ENCODE measurements around the gene ABCA7. TPM values are rescaled to one million over a fixed set of nuclear protein-coding genes. Genes with fewer than 3 reads are reported as not detected.

Gene ABCA7
- total and polyA plus RNA-seq, 2 of the 8 experiments (the other 6 are each of a cell fraction or from before 2014, with no cell fraction given), result 10.4 to 25.6 TPM

DNA sequence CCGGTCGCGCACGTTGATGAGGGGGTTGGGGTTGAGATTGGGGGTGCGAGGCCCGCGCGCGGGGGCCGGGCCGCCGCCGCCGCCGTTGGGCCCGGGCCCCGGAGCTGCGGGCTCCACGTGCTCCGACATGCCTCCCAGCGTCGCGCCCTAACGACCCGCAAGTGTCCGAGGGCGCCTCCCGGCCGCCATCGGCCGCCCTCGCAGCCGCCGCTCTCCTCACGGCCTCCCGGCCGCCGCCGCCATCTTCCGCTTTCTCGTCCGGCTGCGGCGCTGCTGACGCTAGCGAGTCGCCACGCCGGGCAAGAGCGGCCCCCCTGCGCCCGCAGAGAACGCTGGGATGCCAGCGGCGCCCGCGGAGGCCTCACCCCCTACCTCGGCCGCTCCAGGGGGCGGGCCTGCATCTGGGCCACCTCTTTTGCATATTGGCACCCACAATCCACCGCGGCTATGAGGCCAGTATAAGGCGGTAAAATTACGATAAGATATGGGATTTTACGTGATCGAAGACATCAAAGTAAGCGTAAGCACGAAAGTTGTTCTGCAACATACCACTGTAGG is 19.0 kb upstream of the ABCA7 start, which contains the start of gene TMEM259:
Gene TMEM259 (minus strand): TSS at position 256 of the 558 bp plus-strand sequence. CDS start 127 bp downstream, at position 129.
- Histone ChIP-seq H3K4me3 (ENCODE audit: extremely low read depth in 1 of 4, insufficient read depth in 2 of 4, low read depth in 3 of 4, low read length in 4 of 4) (peak within 1 kb of the TSS; percentile 84 to 97 (median 94)), H3K36me3 (ENCODE audit: control insufficient read depth in 2 of 4, insufficient read depth in 4 of 4, low read length in 3 of 4) (no peaks in the 10 kb centered on the region), H2BK12ac (ENCODE audit: low read depth, low read length) (peak within 1 kb of the TSS; percentile 65; the same call in 1 of the 2 replicates), H3K56ac (replicated peaks; ENCODE audit: insufficient read length, low read depth, low read length) (peak within 1 kb of the TSS; percentile 43), H3K23me2 (ENCODE audit: low read depth, low read length) (peaks cover 9% of the 10 kb centered on the region), H2BK5ac (ENCODE audit: low read depth, low read length) (peak within 1 kb of the TSS; percentile 97), H2BK120ac (replicated peaks; ENCODE audit: low read depth, low read length) (no peak within 1 kb of the TSS), H3K79me1 (ENCODE audit: low read depth, low read length) (peaks cover 18% of the 10 kb centered on the region), H3K27me3 (replicated peaks in 1 of 4; ENCODE audit: control insufficient read depth in 3 of 4, extremely low read depth in 1 of 4, insufficient read depth in 3 of 4, low read length in 3 of 4) (no peaks in the 10 kb centered on the region), H3K23ac (ENCODE audit: insufficient read length) (no peak within 1 kb of the TSS), H4K20me1 (replicated peaks in 1 of 2; ENCODE audit: control insufficient read depth in 1 of 2, insufficient read depth in 2 of 2, low read length in 2 of 2) (peaks cover 24 to 36% of the 10 kb centered on the region in 2 experiments), H4K8ac (ENCODE audit: extremely low read depth, insufficient read depth, low read length) (peak within 1 kb of the TSS; percentile 92; the same call in 1 of the 2 replicates), H3K4me2 (ENCODE audit: insufficient read depth in 1 of 2, low read depth in 2 of 2, low read length in 2 of 2) (peak within 1 kb of the TSS; percentile 93 to 98), H3K14ac (ENCODE audit: insufficient read length) (no peak within 1 kb of the TSS), H3K9me3 (ENCODE audit: insufficient read depth in 2 of 2, low read depth in 1 of 2, low read length in 1 of 2) (no peaks in the 10 kb centered on the region), H3K4me1 (replicated peaks in 1 of 4; ENCODE audit: control insufficient read depth in 3 of 4, insufficient read depth in 4 of 4, low read length in 3 of 4) (peaks cover 0 to 31% (median 20%) of the 10 kb centered on the region in 4 experiments; a peak in 5 of 7 replicates), H2BK20ac (ENCODE audit: low read length) (no peak within 1 kb of the TSS), H3K27ac (ENCODE audit: low read depth, low read length) (peak within 1 kb of the TSS; percentile 96), H2AK5ac (ENCODE audit: low read depth, low read length) (peak within 1 kb of the TSS; percentile 44; the same call in 1 of the 2 replicates), H2AFZ (ENCODE audit: low read length) (no peak within 1 kb of the TSS), H2BK15ac (ENCODE audit: low read length) (peak within 1 kb of the TSS; percentile 61; the same call in 1 of the 2 replicates), H3K79me2 (ENCODE audit: control insufficient read depth in 1 of 2, insufficient read depth in 2 of 2, low read length in 2 of 2) (peaks cover 27 to 49% of the 10 kb centered on the region in 2 experiments), H4K91ac (replicated peaks; ENCODE audit: insufficient read length, low read length) (peak within 1 kb of the TSS; percentile 77), H3K18ac (ENCODE audit: extremely low read depth, low read length) (no peak within 1 kb of the TSS; the same call in 1 of the 2 replicates), H3K9ac (replicated peaks in 1 of 4; ENCODE audit: extremely low read depth in 1 of 4, low read depth in 3 of 4, low read length in 3 of 4) (peak within 1 kb of the TSS; percentile 69 to 89 (median 82)), H4K5ac (ENCODE audit: insufficient read length, low read depth, low read length) (peak within 1 kb of the TSS; percentile 9), H3K4ac (replicated peaks; ENCODE audit: insufficient read length, low read depth, low read length) (peak within 1 kb of the TSS; percentile 34)
- POLR2A ChIA-PET (ENCODE audit: partially characterized antibody), result interaction anchor here (0.9 to 12.8 kb wide), 17 partner anchors 8 to 155 kb away, joined by 3 to 509 read pairs (median 5); partner anchors contain the start of genes ABCA7, ARHGAP45 and CNN2
- FAIRE-seq (no peak), DNase-seq (ENCODE audit: low read depth in 1 of 2, low spot score in 2 of 2) (peak; percentile 89 to 97)
- 1% methylated on average over 68 of the region's 68 CpGs; no CpG with 5 or more reads in 1 of the 2 experiments for WGBS, 2 experiments (ENCODE audit: extremely low coverage in 1 of 2, insufficient coverage in 1 of 2, insufficient read length in 1 of 2, insufficient replicate concordance in 2 of 2, low coverage in 1 of 2, low lambda C conversion rate in 2 of 2, missing lambda C conversion rate in 1 of 2)
- CTCF ChIA-PET (ENCODE audit: partially characterized antibody), result interaction anchor here (2.3 kb wide), 1 partner anchor 11 kb away, joined by 8 read pairs; no protein-coding TSS in a partner anchor
- TF ChIP-seq BCL11A (IDR thresholded peaks at IDR 0.05; ENCODE audit: low read depth in 2 of 2, low read length in 2 of 2) (no peak), EGR1 (IDR thresholded peaks at IDR 0.05; ENCODE audit: borderline replicate concordance, low read depth, low read length) (peak; percentile 53; the same call in 1 of the 2 replicates), SUZ12 (IDR thresholded peaks at IDR 0.05; ENCODE audit: low read length) (no peak), SIRT6 (IDR thresholded peaks at IDR 0.05; ENCODE audit: low read length) (no peak), RXRA (IDR thresholded peaks at IDR 0.05; ENCODE audit: insufficient read depth, low read depth, low read length) (0 out of 2 replicates have a peak, but pooled peaks have one; percentile 42), FOSL1 (IDR thresholded peaks at IDR 0.05; ENCODE audit: insufficient read depth, low read depth, low read length) (no peak), CBX5 (IDR thresholded peaks at IDR 0.05; ENCODE audit: low read depth, low read length) (no peak), SP2 (IDR thresholded peaks at IDR 0.05; ENCODE audit: low read length) (peak; percentile 66), SIX5 (IDR thresholded peaks at IDR 0.05; ENCODE audit: low read depth, low read length) (no peak), TAF7 (optimal IDR thresholded peaks at IDR 0.05; ENCODE audit: borderline replicate concordance, low read depth, low read length) (peak; percentile 92)
- TF ChIP-seq, protein P1, sequence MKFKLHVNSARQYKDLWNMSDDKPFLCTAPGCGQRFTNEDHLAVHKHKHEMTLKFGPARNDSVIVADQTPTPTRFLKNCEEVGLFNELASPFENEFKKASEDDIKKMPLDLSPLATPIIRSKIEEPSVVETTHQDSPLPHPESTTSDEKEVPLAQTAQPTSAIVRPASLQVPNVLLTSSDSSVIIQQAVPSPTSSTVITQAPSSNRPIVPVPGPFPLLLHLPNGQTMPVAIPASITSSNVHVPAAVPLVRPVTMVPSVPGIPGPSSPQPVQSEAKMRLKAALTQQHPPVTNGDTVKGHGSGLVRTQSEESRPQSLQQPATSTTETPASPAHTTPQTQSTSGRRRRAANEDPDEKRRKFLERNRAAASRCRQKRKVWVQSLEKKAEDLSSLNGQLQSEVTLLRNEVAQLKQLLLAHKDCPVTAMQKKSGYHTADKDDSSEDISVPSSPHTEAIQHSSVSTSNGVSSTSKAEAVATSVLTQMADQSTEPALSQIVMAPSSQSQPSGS (IDR thresholded peaks at IDR 0.05; ENCODE audit: low read length), result no peak
